HUDEP-2 (cell line): ENCODE data around the gene KIF1B.
"Not testable (repeated sequence)": the region's sequence is repeated elsewhere in the genome, so short reads cannot be mapped to it uniquely, and the experiment has no call there.

Experiments used
- DNase-seq, 76 experiments: peaks; one replicate each; lab custom pipeline; 2025; ENCODE audit not compliant: unreplicated experiment in 76 of 76; lab: John Stamatoyannopoulos, UW

The KIF1B gene

DNA sequence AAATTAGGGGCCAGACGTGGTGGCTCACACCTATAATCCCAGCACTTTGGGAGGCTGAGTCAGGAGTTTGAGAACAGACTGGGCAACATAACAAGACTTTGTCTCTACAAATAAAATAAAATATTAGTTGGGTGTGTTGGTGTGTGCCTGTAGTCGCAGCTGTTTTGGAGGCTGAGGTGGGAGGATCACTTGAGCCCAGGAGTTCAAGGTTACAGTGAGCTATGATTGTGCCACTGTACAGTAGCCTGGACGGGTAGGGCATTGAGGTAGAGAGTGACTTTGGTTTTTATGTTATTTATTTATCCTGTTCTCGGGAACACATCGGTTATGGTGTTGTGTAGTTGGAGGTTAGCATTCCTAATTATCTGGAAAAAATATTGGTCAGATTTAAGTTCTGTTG, 19.5 kb downstream of the KIF1B start:
- no peak for DNase-seq

DNA sequence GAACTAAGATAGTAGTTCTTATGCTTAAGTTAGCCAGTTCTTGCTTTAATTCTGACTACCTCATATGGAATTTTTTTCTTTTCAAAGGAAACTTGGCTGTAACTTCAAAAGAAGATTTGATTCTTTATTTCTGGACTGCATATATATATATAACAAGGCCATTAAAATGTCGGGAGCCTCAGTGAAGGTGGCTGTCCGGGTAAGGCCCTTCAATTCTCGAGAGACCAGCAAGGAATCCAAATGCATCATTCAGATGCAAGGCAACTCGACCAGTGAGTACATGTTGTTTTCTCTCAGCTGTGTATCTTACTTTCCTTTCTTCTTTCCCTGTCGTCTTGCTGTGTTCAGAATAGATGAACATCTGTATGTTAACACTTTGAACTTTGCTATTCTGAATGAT, 21.8 kb downstream of the KIF1B start:
- no peak for DNase-seq

DNA sequence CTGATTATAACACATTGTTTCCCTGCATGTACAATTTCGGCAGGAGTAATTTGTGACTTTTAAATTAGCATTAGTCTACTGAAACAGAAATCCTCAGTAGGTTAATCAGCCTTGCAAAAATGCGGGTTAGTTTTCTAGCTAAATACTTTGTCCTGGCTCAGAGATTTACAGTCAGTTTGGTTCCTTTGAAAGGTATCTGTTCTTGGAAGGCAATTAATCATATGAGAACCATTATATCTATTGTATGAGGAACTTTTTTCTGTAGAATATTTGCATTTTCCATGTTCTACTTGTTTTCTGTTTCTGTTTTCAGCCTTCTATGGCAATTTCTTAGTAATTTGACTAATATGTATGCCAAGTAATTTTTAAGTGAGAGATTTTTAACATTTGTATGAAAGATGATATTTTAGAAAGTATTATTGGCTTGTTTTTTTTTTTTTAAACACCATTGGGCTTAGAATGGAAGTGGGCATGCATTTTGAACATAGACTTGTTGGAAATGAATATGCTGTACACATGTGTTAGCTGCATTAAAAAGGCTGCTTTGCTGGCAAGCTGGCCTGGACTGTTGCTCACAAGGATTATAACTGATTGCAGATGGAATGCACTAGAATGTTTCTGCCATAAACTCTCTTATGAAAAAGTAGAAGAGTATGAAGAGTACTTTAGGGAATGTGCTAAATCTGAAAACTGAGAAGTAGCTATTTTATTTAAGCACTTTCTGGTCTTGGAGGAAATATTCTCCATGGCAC, 26.2 kb downstream of the KIF1B start:
- no peak for DNase-seq

DNA sequence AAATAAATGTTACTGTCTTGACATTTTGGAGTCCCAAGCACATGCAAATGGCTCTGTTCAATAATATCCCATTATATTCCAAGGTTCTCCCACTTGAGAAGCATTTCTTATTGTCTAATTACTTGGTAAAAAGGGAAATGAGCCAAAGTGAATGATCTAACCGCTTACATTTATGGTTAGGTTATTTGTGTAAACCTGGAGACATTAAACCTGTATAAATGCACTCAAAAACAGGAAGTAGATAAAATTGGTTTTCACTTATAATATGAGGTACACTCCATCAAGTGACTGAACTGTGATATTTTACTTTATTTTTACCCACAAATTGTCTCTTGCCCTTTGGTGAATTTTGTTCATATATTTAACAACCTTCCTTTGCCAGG, 26.8 kb downstream of the KIF1B start:
- DNase-seq, result no peak

DNA sequence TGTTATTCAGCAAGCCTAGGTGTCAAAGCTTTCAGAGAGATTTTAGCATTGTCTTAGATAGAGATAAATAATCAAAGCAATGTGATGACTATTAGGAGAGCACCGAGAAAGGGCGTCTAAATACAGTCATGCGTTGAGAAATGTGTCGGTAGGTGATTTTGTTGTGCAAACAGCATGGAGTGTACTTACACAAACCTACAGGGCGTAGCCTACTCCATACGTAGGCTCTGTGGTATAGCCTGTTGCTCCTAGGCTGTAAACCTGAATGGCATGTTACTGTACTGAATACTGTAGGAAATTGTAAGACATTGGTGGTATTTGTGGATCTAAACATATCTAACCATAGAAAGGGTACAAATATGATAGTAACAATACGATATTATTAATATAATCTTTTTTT, 31.8 kb downstream of the KIF1B start:
- no peak for DNase-seq

DNA sequence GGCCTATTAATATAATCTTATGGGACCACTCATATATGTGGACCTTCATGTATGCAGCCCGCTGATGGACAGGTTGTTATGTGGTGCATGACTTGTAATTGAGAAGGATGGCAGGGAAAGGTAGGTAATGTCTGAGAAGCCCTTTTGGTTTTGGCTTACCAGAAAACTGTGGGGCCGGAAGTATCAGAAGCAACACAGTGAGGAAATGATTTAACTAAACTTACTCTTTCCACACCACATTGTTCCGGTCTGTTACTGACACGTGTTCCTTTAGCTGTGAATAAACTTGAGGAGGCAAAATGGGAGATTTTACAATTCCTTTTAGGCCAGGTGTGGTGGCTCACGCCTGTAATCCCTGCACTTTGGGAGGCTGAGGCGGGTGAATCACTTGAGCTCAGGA, 32.4 kb downstream of the KIF1B start:
- no peak for DNase-seq

DNA sequence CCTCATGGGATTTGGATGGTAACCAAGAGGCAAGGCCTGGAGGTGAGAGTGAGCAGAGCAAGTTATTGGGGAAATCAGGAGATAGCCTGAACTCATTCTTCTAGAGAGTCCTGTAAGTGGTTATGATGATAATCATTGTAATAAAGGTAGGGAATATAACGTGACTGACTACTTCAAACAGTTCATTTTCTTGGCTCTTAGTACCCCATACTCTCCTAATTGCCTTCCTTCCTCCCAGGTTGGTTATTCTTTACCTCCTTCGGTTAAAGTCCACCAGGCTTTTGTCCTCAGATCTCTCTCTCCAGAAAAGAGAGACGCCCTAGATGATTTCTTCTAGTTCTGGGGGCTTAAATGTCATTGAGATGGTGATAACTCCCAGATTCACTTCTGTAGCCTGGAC, 35.3 kb downstream of the KIF1B start:
- no peak for DNase-seq

DNA sequence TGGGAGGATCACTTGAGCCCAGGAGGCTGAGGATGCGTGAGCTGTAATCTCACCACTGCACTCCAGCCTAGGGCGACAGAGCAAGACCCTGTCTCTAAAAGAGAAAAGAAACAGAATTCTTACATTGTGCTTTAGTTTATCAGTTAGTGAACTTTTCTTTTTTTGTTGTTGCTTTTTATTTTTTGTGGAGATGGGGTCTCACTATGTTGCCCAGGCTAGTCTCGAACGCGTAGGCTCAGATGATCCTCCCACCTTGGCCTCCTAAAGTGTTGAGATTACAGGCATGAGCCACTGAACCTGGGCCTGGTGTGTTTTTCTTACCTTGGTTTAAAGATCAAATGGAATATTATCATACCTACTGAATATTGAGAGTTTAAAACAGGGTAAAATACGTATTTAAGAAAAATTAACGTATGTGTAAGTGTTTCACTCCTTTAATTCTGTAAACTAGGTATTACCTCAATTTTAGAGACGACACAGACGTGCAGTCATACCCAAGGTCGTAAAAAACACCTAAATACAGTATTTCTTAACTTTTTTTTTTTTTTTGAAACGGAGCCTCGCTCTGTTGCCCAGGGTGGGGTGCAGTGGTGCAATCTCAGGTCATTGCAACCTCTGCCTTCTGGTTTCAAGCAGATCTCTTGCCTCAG, 39.6 kb downstream of the KIF1B start:
- DNase-seq, result no peak

DNA sequence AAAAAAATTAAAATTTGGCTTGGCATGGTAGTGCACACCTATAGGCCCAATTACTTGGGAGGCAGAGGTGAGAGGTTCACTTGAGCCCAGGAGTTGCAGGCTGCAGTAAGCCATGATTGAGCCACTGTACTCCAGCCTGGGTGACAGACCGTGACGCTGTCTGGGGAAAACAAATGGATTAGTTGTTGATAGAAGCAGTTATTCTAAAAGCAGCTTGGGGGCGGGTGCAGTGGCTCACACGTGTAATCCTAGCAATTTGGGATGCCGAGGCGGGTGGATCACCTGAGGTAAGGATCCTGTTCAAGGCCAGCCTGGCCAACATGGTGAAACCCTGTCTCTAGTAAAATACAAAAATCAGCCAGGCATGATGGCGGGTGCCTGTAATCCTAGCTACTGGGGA, 40.3 kb downstream of the KIF1B start:
- DNase-seq, result no peak

DNA sequence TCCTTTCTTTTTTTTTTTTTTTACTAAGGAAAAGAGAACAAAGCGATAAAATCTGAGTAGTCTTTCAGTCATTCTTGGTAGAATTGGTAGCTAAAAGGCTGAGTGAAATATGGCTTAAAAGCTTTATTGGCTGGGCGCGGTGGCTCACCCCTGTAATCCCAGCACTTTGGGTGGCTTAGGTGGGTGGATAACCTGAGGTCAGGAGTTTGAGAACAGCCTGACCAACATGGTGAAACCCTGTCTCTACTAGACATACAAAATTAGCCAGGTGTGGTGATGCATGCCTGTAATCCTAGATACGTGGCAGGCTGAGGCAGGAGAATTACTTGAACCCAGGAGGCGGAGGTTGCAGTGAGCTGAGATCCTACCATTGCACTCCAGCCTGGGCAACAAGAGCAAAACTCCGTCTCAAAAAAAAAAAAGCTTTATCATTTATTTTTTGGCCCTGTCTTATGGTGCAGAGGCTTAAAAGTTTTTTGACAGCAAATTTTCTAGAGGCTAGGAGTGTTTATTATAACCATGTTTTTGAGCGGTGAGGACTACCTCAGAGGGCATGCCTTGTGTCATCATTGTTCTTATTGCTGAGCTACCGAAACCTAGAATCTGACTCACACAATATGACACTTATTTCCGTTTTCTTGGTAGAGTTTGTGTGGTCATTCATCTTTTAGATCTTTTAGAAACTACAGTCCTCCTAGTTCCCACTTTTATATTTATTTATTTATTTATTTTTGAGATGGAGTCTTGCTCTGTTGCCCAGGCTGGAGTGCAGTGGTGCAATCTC, 41.1 kb downstream of the KIF1B start:
- not testable (repeated sequence) for DNase-seq

DNA sequence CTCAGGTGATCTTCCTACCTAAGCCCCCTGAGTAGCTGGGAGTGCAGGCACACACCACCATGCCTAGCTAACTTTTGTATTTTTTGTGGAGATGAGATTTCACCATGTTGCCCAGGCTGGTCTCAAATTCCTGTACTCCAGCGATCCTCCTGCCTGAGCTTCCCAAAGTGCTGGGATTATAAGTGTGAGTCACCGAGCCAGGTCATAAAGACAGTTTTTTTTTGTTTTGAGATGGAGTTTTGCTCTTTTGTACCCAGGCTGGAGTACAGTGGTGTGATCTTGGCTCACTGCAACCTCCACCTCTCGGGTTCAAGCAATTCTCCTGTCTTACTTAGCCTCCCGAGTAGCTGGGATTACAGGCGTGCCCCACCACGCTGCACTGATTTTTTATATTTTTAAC, 42.1 kb downstream of the KIF1B start:
- no peak for DNase-seq

DNA sequence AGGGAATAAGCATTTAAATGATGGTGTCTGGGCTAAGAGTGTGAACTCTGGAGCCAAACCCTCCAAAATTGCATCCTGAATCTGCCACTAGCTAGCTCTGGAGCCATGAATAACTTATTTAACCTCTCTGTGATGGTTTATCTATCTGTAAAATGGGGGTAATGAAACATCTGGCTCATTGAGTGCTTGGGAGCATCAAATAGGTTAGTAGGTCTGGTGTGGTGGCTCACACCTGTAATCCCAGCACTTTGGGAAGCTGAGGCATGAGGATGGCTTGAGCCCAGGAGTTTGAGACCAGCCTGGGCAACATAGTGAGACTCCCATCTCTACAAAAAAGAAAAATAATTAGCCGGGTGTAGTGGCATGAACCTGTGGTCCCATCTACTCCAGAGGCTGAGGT, 42.8 kb downstream of the KIF1B start:
- DNase-seq, result no peak

DNA sequence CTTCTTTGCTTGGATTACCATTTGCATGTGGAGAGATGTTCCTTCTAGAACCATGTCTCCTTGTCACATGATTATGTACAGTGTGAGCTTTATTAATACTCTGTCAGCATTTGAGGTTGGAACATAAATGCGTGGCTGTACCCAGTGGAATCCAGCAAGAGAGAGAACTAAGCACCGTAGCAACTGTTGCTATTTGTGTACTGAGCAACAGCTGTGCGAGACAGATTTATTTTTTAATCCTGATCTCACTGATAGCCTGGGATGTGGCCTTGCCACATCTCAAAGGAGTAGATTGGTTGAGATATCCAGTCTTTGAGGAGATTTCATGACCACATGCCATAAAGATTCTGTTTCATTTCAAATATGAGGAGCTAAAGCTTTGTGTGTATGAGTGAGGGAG, 43.4 kb downstream of the KIF1B start:
- DNase-seq, result no peak

DNA sequence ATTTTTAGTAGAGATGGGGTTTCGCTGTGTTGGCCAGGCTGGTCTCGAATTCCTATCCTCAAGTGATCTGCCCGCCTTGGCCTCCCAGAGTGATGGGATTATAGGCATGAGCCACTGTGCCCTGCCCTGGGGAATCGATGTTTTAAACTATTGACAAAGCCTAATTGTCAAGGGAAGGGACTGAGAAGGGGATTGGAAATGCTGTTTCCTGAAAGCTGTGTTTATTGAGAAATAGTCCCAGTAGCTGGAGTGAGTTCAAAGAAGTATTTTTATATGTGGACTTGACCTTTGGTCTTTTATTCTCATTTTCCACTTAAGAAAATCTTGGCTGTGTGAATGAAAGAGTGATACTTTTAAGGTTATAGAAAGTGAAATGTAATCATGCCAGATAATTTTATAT, 47.5 kb downstream of the KIF1B start:
- no peak for DNase-seq

DNA sequence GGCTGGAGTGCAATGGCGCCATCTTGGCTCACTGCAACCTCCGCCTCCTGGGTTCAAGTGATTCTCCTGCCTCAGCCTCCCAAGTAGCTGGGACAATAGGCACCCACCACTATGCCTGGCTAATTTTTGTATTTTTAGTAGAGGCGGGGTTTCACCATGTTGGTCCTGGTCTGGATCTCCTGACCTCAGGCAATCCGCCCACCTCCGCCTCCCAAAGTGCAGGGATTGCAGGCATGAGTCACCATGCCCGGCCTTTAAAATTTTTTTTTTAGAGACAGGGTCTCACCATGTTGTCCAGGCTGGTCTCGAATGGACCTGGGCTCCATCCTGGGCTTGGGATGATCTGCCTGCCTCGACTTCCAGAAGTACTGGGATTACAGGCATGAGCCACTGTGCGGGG, 49.2 kb downstream of the KIF1B start:
- not testable (repeated sequence) for DNase-seq

DNA sequence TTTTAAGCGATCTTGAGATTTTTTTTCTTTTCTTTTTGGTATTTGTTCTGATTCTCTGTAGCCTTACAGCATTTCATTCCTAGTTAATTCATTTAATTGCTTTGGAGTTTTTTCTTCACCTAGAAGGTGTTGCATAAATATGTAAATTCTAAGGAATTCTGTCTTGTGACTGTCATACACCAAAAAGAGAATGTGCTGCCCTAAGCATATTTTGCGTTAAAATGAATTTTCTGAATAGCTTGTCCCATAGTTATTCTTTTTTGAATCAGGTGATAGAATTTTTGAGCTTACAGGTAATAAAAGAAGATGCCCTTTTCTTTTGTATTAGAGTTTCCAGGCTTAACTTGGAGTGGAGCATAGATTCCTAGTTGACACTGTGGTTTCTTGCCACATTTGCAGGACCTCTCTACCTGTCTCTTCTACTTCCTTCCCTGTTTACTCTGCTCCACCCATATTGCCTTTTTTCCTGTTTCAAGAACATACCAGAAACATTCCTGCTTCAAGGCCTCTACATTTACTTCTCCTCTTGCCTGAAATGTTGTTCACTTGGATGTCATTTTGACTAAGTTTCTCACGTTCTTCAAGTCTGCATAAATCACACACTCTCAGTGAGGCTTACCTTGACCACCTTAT, 53.2 kb downstream of the KIF1B start:
- no peak for DNase-seq

DNA sequence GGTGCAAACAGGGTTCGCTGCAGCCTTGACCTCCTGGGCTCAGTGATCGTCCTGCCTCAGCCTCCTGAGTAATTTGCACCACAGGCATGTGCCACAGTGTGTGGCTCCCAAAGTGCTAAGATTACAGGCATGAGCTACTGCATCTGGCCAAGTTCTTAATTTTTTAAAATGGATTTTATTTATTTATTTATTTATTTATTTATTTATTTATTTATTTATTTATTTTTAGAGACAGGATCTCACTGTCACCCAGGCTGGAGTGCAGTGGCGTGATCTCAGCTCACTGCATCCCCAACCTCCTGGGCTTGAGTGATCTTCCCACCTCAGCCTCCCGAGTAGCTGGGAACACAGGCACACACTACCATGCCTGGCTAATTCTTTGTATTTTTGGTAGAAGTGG, 54.7 kb downstream of the KIF1B start:
- no peak for DNase-seq

DNA sequence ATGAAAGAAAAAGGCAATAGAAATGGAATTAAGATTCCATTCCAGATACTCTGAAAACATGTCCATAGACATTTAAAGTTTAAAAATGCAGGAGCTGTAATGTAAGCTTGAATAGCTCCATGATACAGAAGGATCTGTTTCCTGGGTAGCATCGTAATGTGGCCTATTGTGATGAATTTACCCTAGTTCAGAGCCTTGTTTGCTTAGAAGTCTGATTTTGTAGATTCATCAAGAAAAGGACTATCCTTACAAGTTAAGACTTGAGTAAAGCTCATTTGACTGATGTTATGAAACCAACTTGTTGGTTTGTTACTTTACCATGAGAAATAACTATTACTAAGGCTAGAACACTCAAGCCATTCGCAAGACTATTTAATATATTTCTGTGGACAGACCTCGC, 55.5 kb downstream of the KIF1B start:
- DNase-seq, result no peak

DNA sequence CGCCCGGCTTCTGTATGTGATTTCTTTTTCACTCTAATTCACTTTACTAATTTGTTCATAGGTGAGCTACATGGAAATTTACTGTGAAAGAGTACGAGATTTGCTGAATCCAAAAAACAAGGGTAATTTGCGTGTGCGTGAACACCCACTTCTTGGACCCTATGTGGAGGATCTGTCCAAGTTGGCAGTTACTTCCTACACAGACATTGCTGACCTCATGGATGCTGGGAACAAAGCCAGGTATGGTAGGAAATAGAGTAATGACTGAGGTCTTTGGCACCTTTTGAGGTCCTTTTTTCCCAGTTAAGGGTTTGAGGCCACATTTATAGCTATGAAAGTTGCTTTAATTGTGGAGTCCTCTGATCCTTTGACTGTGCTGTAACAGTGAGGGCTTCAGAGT, 56.9 kb downstream of the KIF1B start:
- DNase-seq, result no peak

DNA sequence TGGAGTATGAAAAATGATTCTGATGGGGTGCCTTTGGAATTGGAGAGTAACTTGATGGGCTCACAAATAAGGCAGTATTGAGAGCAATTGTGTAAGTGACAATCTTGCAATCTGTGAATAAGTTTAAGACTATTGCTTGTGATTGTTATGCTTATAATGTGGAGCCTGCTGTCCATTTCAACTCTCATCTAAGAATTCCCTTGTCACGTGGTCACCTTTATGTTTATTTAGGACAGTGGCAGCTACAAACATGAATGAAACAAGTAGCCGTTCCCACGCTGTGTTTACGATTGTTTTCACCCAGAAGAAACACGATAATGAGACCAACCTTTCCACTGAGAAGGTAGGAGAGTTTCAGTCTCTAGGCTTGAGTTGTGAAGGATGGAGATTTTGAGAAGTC, 57.6 kb downstream of the KIF1B start:
- no peak for DNase-seq

DNA sequence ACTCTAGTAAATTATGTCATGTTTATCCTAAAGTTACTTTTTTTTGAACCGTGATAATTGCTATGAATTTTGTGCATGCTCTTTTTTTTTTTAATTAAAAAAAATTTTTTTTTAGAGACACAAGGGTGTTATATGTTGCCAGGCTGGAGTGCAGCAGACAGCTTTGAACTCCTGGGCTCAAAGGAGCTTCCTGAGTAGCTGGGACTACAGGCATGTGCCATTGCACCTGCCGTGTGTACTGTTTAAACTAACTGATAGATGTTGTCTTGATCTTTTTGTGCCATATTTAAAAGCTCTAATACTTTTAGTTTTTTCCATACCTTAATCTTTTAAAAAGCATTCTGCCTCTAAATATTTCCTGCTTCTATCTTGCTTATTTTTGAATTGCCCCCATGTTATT, 60.7 kb downstream of the KIF1B start:
- DNase-seq, result no peak
